Daoy (cell line): ENCODE results near the gene RADIL. TPM values are rescaled to one million over a fixed set of nuclear protein-coding genes. Genes with fewer than 3 reads are reported as not detected.
A peak's percentile ranks its signal among the peaks of the same experiment; 100 is the strongest.

ENCODE experiments used
- DNase-seq: peaks from one replicate; pipeline ENCODE4 v3.0.0-alpha.2; 2015; ENCODE audit warnings: low read depth
- total RNA-seq: library from RNA; depleted of rRNA; stranded (reverse); fragments of >200 nt; shearing (Covaris generic); gene quantifications from 2 replicates; pipeline ENCODE4 v1.2.3, GENCODE V29; 2014

Gene RADIL
- total RNA-seq, 1 experiment from 2014 or later = 0.40 TPM

- DNase-seq = peak; percentile 74
Observed at GRCh38 chr7:4882169-4883032, 1.1 kb downstream of the RADIL start.

DNA sequence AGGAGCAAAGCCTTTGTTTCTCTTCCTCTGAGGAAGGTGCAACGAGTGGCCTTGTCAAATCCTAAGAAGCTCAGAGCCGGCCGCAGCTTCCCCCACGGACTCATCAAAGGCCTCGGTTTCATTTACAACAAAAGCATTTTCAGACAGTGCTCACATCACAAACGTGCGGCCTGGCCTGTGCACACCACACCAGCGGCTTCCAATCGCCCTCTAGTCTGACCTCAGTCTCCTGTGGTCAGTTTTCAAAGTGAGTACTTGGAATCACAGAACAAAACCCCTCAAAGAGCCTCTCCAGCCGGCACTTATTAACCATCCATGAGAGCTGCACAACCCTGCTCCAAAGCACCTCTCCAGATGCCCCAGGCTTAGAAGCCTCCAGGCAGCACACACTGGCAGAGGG is 3.3 kb downstream of the RADIL start:
- no peak for DNase-seq

DNA sequence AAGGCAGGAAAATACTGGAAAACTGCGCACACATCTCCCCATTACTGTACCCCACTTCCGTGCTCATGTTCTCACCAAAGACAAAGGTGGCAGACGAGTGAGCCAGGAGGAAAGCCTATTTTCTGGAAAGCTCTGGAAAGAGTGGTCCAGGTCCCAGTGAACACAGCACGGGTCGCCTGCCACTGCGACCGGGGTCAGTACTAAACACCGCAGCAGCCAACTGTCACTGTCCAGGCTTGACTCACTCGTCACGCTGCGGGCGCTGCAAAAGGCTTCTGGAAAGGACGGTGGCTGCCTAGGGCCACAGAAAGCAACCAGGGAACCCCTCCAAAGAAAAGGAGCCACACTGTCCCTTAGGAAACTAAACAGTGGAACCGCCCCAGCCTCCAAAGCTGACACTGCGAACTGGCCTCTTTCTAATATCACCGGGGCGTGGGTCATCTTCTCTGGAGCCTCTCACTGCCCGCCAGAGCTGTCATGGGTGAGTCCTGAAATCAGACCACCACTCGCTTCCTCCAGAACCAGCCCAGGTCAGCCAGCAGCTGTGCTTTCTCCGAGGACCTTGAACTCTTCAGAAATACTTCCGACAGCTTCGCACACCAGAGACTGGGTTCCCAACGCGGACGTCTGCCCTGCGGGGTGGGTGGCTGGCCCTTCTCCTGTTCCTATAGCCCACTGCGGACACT is 4.0 kb downstream of the RADIL start:
- DNase-seq = no peak

GRCh38 chr7:4878336-4879335 is 4.9 kb downstream of the RADIL start:
- peak; percentile 34 for DNase-seq

- no peak for DNase-seq
Observed at GRCh38 chr7:4876586-4876985, 6.9 kb downstream of the RADIL start.

- no peak for DNase-seq
Observed at GRCh38 chr7:4875391-4875790, 8.1 kb downstream of the RADIL start.

- no peak for DNase-seq
Observed at GRCh38 chr7:4873071-4873944, 10.2 kb downstream of the RADIL start.

- DNase-seq = no peak
Observed at GRCh38 chr7:4871930-4872675, 11.4 kb downstream of the RADIL start.

DNA sequence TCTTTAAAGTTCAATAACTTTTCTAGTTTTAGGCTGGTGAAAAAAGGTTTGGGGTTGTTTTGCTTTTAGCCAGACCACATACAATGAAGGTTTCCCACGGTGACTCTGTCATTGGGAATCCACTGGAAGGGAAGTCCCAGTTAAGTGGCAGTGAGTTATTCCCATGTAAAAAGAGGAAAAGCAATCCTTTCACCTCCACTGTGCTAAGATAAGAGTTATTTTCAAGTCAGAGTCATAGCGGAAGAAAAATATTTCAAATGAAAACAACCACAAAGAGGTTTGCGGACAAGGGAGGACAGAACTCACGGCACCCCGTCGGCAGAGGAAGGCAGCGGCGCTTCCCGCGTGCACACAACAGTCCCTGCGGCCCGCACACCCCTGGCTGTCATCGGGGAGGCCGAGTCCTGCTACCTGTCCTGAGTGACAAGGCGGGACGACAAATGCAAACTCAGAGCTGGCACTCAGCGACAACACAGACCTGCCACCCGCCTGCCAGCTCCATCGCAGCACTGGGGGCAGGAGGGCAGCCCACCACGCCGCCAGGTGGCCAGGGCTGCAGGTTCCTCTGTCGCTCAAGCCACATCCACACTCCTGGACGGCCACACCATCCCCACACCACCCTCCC is 12.3 kb downstream of the RADIL start:
- peak; percentile 78 for DNase-seq

- DNase-seq = no peak
Observed at GRCh38 chr7:4868493-4868892, 15.0 kb downstream of the RADIL start.

DNA sequence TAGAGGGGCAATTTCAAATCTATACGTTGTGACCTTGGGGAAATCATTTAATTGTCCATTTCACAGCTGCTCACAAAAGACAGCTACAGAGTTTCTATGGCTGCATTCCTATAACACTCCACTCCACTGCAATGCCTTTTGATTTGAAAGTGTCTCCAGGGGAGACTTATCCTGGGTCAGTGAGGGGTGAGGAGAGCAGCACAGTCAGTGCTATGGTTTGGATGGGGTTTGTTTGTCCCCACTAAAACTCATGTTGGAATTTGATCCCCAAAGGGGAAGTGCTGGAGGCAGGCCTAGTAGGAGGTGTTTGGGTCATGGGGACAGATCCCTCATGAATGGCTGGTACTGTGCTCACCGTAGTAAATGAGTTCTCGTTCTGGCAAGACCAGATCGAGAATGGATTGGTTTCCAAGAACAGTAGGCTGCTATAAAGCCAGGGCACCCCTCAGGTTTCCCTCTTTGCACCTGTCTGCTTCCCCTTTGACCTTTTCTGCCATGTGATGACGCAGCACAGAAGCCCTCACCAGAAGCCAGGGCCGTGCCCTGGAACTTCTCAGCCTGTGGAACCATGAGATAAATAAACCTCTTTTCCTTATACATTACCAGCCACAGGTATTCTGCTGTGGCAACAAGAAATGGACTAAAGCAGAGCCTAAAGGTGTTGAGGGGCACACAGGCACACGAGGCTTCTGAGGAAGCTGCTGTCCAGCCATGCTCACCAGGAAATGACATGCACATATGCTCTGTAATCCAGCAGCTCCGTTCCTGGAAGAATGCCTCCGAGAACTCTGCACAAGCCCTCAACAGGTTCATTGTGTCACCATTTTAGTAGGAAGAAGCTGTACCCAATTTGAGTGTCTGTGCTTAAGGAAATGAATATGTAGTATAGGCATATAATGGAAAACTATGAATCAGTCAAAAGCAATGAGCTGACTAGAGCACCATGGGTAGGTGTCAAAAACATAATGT is 16.7 kb downstream of the RADIL start:
- no peak for DNase-seq

GRCh38 chr7:4862156-4862555 is 21.4 kb downstream of the RADIL start:
- no peak for DNase-seq

DNA sequence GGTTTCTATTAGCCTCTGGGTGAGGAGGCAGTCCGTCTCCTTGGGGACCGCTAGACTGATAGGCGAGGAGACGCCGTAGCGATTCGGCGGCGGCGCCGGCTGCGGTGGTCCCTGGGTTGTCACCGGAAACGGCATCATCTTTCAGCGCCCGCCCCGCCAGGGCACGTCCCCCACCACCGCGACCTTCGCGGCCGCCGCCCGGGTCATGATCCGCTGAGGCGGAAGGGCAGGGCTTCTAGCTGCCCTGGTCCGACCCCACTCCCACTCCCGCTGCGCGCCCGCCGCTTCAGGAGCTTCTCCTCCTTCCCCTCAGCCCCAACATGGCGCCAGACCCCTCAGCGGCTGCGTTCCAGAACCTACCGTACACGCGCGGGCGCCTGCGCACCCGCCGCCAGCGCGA is 21.8 kb downstream of the RADIL start, which contains the start of gene PAPOLB:
Gene PAPOLB, minus strand, starts transcription at position 358 of the 400 bp plus-strand sequence. Its CDS starts 220 bp downstream, at position 138.
- no peak for DNase-seq

DNA sequence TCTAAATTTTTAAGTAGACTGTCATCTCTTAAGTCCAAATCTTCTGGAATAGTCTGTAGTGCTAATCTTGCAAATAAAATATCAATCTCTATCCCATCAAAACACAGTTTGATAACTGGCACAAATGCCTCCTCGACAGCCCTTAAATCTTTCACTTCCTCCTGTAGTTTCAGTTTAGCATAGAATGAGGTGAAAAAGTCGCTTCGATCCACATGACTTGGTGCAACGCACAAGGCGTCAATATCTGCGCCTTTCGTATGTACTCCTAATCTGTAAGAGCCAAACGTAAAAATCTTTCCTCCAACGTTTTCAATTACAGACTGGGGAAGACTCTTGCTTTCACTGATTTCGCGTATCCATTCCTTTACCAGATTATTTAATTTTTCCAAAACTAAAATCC is 22.3 kb downstream of the RADIL start:
- DNase-seq = no peak

DNA sequence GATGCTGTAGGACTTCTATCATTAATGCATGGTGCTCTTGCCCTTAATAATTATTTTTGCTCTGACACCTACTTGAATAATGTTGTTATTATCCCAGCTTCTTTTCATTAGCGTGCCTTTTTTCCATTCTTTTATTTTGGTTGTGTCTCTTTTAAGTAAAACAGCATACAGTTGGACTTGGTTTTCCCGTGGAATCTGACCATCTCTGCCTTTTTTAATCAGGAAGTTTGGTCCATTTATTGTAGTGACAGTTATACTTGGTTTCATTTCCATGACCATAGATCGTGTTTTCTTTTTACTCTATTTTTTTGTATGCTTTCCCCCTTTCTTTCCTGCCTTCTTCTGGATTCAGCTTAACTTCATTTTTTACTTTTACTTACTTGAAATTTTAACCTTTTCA is 26.3 kb downstream of the RADIL start:
- no peak for DNase-seq

GRCh38 chr7:4856336-4857057 is 27.0 kb downstream of the RADIL start:
- no peak for DNase-seq

DNA sequence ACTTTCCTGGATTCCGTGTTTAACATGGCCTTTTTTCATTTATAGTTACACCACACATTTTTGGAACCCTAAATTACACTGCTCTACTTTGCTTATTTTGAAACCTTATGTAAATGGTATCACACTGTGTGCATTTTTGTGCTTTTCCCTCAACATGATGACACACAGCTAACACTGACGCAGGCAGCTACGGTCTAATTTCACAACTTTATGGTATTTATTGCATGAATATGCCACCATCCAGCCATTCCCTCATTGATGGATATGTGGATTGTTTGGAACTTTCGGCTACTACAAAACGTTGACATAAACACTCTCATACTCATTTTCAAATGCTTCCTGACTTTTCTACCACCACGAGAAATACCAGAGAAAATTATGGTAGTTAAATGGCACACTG is 28.6 kb downstream of the RADIL start:
- no peak for DNase-seq
